ENCODE data around the gene UNC5A.

UNC5A gene

DNA sequence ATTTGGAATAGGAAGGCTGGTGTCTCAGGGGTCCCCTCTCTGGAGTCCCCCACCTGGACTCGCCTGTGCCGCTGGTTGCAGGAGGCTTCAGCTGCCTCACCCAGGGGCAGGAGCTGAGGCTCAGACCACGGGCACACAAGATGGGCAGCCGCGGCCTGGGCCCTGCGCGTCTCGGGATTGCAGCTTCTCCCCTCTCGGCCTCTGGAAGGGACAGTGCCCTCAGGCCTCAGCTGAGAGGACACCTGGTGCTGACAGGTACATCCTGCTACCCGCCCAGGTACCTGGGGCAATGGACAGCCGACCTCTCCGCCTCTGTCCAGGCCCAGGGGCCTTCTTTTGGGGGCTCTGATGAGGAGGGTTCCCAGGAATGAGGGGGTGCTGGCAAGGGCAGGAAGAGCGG is 38.3 kb downstream of the UNC5A start:
- Histone ChIP-seq H3K27me3 (ENCODE audit: insufficient read depth, insufficient read length) (no peaks in the 10 kb centered on the region), H3K9ac (ENCODE audit: insufficient read length, low read depth) (no peak overlapping the region), H3K4me3 (ENCODE audit: insufficient read length, low read depth) (no peak overlapping the region), H3K4me1 (ENCODE audit: insufficient read depth, insufficient read length) (peaks cover 13% of the 10 kb centered on the region), H3K36me3 (ENCODE audit: insufficient read depth, insufficient read length, low read length) (no peaks in the 10 kb centered on the region), H3K9me3 (ENCODE audit: insufficient read depth, low read length) (no peaks in the 10 kb centered on the region)
- TF ChIP-seq SUZ12 (IDR thresholded peaks at IDR 0.05; ENCODE audit: extremely low read depth, insufficient read depth, insufficient read length) = no peak
- no peak for TF ChIP-seq ZNF274 (IDR thresholded peaks at IDR 0.05; ENCODE audit: low read depth, low read length)
- no peak for TF ChIP-seq YY1 (IDR thresholded peaks at IDR 0.05; ENCODE audit: insufficient read depth, insufficient read length)
- DNase-seq (ENCODE audit: low read depth, low spot score) = no peak

- Histone ChIP-seq H3K4me1 (ENCODE audit: insufficient read depth, insufficient read length) (peaks cover 15% of the 10 kb centered on the region), H3K36me3 (ENCODE audit: insufficient read depth, insufficient read length, low read length) (no peaks in the 10 kb centered on the region), H3K9me3 (ENCODE audit: insufficient read depth, low read length) (no peaks in the 10 kb centered on the region), H3K4me3 (ENCODE audit: insufficient read length, low read depth) (no peak overlapping the region), H3K27me3 (ENCODE audit: insufficient read depth, insufficient read length) (no peaks in the 10 kb centered on the region), H3K9ac (ENCODE audit: insufficient read length, low read depth) (no peak overlapping the region)
- no peak for DNase-seq (ENCODE audit: low read depth, low spot score)
- TF ChIP-seq YY1 (IDR thresholded peaks at IDR 0.05; ENCODE audit: insufficient read depth, insufficient read length) (no peak), ZNF274 (IDR thresholded peaks at IDR 0.05; ENCODE audit: low read depth, low read length) (no peak), SUZ12 (IDR thresholded peaks at IDR 0.05; ENCODE audit: extremely low read depth, insufficient read depth, insufficient read length) (no peak)
Measured at GRCh38 chr5:176849611-176850227, 39.4 kb downstream of the UNC5A start.

GRCh38 chr5:176850371-176851245 is 40.2 kb downstream of the UNC5A start:
- Histone ChIP-seq H3K9ac (ENCODE audit: insufficient read length, low read depth) (no peak overlapping the region), H3K27me3 (ENCODE audit: insufficient read depth, insufficient read length) (no peaks in the 10 kb centered on the region), H3K36me3 (ENCODE audit: insufficient read depth, insufficient read length, low read length) (no peaks in the 10 kb centered on the region), H3K9me3 (ENCODE audit: insufficient read depth, low read length) (no peaks in the 10 kb centered on the region), H3K4me1 (ENCODE audit: insufficient read depth, insufficient read length) (peaks cover 13% of the 10 kb centered on the region), H3K4me3 (ENCODE audit: insufficient read length, low read depth) (no peak overlapping the region)
- no peak for TF ChIP-seq SUZ12 (IDR thresholded peaks at IDR 0.05; ENCODE audit: extremely low read depth, insufficient read depth, insufficient read length)
- TF ChIP-seq YY1 (IDR thresholded peaks at IDR 0.05; ENCODE audit: insufficient read depth, insufficient read length) = no peak
- TF ChIP-seq ZNF274 (IDR thresholded peaks at IDR 0.05; ENCODE audit: low read depth, low read length) = no peak
- DNase-seq (ENCODE audit: low read depth, low spot score) = no peak

GRCh38 chr5:176851380-176851779 is 41.0 kb downstream of the UNC5A start:
- peaks cover 13% of the 10 kb centered on the region for H3K4me1 ChIP-seq (ENCODE audit: insufficient read depth, insufficient read length)
- H3K4me3 ChIP-seq (ENCODE audit: insufficient read length, low read depth) = no peak overlapping the region
- H3K27me3 ChIP-seq (ENCODE audit: insufficient read depth, insufficient read length) = no peaks in the 10 kb centered on the region
- no peak for TF ChIP-seq SUZ12 (IDR thresholded peaks at IDR 0.05; ENCODE audit: extremely low read depth, insufficient read depth, insufficient read length)
- no peak for TF ChIP-seq ZNF274 (IDR thresholded peaks at IDR 0.05; ENCODE audit: low read depth, low read length)
- no peak for TF ChIP-seq YY1 (IDR thresholded peaks at IDR 0.05; ENCODE audit: insufficient read depth, insufficient read length)
- no peaks in the 10 kb centered on the region for H3K9me3 ChIP-seq (ENCODE audit: insufficient read depth, low read length)
- no peak for DNase-seq (ENCODE audit: low read depth, low spot score)
- H3K9ac ChIP-seq (ENCODE audit: insufficient read length, low read depth) = no peak overlapping the region
- H3K36me3 ChIP-seq (ENCODE audit: insufficient read depth, insufficient read length, low read length) = no peaks in the 10 kb centered on the region

DNA sequence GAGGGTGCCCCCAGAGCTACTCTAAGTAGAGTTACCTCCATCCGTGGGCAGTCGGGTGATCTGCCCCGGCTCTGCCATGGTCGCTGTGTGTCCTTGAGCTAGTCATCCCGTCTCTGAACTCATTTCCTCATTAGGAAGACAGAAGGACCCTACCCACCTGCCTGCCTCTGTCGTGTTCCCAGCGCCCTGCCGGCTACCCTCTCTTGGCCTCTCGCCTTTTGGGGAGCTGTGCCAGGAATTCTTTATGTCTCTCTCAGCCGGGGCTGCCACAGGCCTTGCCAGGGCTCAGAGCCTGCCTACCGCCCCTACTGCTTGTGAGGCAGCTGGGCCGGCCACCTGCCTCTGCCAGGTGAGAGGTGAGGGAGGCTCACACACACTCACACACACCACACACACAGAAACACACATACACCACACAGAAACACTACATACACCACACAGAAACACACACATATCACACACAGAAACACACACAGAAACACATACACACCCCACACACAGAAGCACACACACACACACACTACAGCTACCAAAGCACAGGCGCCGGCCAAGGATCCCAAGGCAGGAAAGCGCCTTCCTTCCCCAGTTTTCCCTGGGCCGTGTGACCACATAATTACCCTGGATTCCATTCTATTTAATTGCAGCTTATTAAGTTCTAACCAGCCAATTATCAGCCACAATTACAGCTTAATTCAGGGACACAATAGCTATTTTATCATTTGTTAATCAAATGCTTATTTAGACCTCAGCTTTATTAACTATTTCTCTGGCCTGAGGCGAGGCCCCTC is 41.7 kb downstream of the UNC5A start:
- DNase-seq (ENCODE audit: low read depth, low spot score) = no peak
- TF ChIP-seq SUZ12 (IDR thresholded peaks at IDR 0.05; ENCODE audit: extremely low read depth, insufficient read depth, insufficient read length) (no peak), YY1 (IDR thresholded peaks at IDR 0.05; ENCODE audit: insufficient read depth, insufficient read length) (no peak), ZNF274 (IDR thresholded peaks at IDR 0.05; ENCODE audit: low read depth, low read length) (no peak)
- no peaks in the 10 kb centered on the region for H3K36me3 ChIP-seq (ENCODE audit: insufficient read depth, insufficient read length, low read length)

GRCh38 chr5:176853151-176853778 is 42.9 kb downstream of the UNC5A start:
- no peak for DNase-seq (ENCODE audit: low read depth, low spot score)
- no peak for TF ChIP-seq SUZ12 (IDR thresholded peaks at IDR 0.05; ENCODE audit: extremely low read depth, insufficient read depth, insufficient read length)
- no peak for TF ChIP-seq YY1 (IDR thresholded peaks at IDR 0.05; ENCODE audit: insufficient read depth, insufficient read length)
- no peak for TF ChIP-seq ZNF274 (IDR thresholded peaks at IDR 0.05; ENCODE audit: low read depth, low read length)
- peaks cover 5% of the 10 kb centered on the region for H3K27me3 ChIP-seq (ENCODE audit: insufficient read depth, insufficient read length)
- peaks cover 6% of the 10 kb centered on the region for H3K4me1 ChIP-seq (ENCODE audit: insufficient read depth, insufficient read length)
- H3K9ac ChIP-seq (ENCODE audit: insufficient read length, low read depth) = no peak overlapping the region
- H3K9me3 ChIP-seq (ENCODE audit: insufficient read depth, low read length) = no peaks in the 10 kb centered on the region
- no peak overlapping the region for H3K4me3 ChIP-seq (ENCODE audit: insufficient read length, low read depth)
- no peaks in the 10 kb centered on the region for H3K36me3 ChIP-seq (ENCODE audit: insufficient read depth, insufficient read length, low read length)

More for the DNA sequence above, 41.7 kb downstream of the UNC5A start:
- peaks cover 7% of the 10 kb centered on the region for H3K4me1 ChIP-seq (ENCODE audit: insufficient read depth, insufficient read length)
- no peaks in the 10 kb centered on the region for H3K27me3 ChIP-seq (ENCODE audit: insufficient read depth, insufficient read length)
- no peak overlapping the region for H3K4me3 ChIP-seq (ENCODE audit: insufficient read length, low read depth)
- H3K9me3 ChIP-seq (ENCODE audit: insufficient read depth, low read length) = no peaks in the 10 kb centered on the region
- no peak overlapping the region for H3K9ac ChIP-seq (ENCODE audit: insufficient read length, low read depth)
